Transverse colon (tissue), 4 donors: Measurements from ENCODE around the gene NOS3. TPM values are rescaled to one million over a fixed set of nuclear protein-coding genes. Genes with fewer than 3 reads are reported as not detected.
A peak's percentile ranks its signal among the peaks of the same experiment; 100 is the strongest.
"Not testable (repeated sequence)": the region's sequence is repeated elsewhere in the genome, so short reads cannot be mapped to it uniquely, and the experiment has no call there.

Source experiments
- DNase-seq: peaks from one replicate; pipeline ENCODE4 v3.0.0-alpha.2; 2019
- H3K27ac ChIP-seq, 4 donors: fragments of 200-600 bp; sonication (generic); 2 replicates each; pipeline ENCODE4 v1.5.1; 2016 to 2018; ENCODE audit warnings: inconsistent platforms in 4 of 4
- H3K27me3 ChIP-seq: fragments of 200-600 bp; sonication (generic); 2 replicates; pipeline ENCODE4 v1.5.1; 2017; ENCODE audit warnings: inconsistent platforms
- H3K36me3 ChIP-seq, 4 donors: fragments of 200-600 bp; sonication (generic); 2 replicates each; pipeline ENCODE4 v1.5.1; 2017 to 2019; ENCODE audit warnings: inconsistent platforms in 4 of 4
- H3K4me1 ChIP-seq, 4 donors: fragments of 200-600 bp; sonication (generic); 2 replicates each; pipeline ENCODE4 v1.5.1; 2017 to 2020; ENCODE audit warnings: inconsistent platforms in 4 of 4
- H3K4me3 ChIP-seq, 4 donors: fragments of 200-600 bp; sonication (generic); 1 replicate in 1 of 4; 2 replicates in 3 of 4; pipeline versions ENCODE4 v1.5.1 to v1.6.1; 2017 to 2019; ENCODE audit warnings: inconsistent platforms in 4 of 4
- H3K9me3 ChIP-seq, 2 donors: fragments of 200-600 bp; sonication (generic); 2 replicates each; pipeline ENCODE4 v1.5.1; 2017 to 2019; ENCODE audit warnings: inconsistent platforms in 2 of 2
- EP300 ChIP-seq: sonication (generic); formaldehyde crosslinking; IDR thresholded peaks from one replicate; pipeline ENCODE4 v1.6.1; 2017; ENCODE audit warnings: antibody characterized with exemption, low read depth
- POLR2A ChIP-seq: fragments of 450-650 bp; IDR thresholded peaks from one replicate; pipeline ENCODE4 v1.6.1; 2016; ENCODE audit warnings: antibody characterized with exemption, mild to moderate bottlenecking, moderate library complexity
- POLR2AphosphoS5 ChIP-seq, 3 donors: sonication (generic); formaldehyde crosslinking; IDR thresholded peaks; one replicate each; pipeline ENCODE4 v1.6.1; 2016; ENCODE audit warnings: antibody characterized with exemption in 3 of 3
- WGBS, 2 donors: methylation state at CpG; one replicate each; pipeline ENCODE4 v1.1.5; 2018; ENCODE audit warnings: low coverage in 1 of 2; 5-methylcytosine and 5-hydroxymethylcytosine counted together
- in situ Hi-C, 4 donors: fragments of 200-750 bp; cut with MboI; loops; one replicate each; pipeline versions ENCODE4 v1.15.0 to v1.15.1; 2017; ENCODE audit warnings: low sequenced_read_pairs in 3 of 4, low pct_ligation_motif_present in 1 of 4, low pct_unique_long_range_greater_than_20kb in 1 of 4
- intact Hi-C: fragments of 100-400 bp; cut with DNase I; formaldehyde crosslinking; loops from one replicate; pipeline ENCODE4 v1.15.1; 2023; ENCODE audit warnings: low total_unique reads
- total RNA-seq, 4 donors: library from RNA; depleted of rRNA; stranded (reverse); fragments of >200 nt; gene quantifications; one replicate each; pipeline ENCODE4 v1.1.0, GENCODE V29; 2016
- TF ChIP-seq, protein P1 (sequence below), 5 experiments: fragments of 200-600 bp in 3 of 5; fragments of 450-650 bp in 2 of 5; sonication (generic) in 3 of 5; IDR thresholded peaks; 1 replicate in 2 of 5; 2 replicates in 3 of 5; pipeline ENCODE4 v1.5.1; 2016 to 2017; ENCODE audit warnings: antibody characterized with exemption in 5 of 5, inconsistent platforms in 3 of 5, mild to moderate bottlenecking in 2 of 5, moderate library complexity in 1 of 5

Gene NOS3
- total RNA-seq, 4 donors from 2014 or later = 2.5 to 34.2 (median 7.0) TPM

DNA sequence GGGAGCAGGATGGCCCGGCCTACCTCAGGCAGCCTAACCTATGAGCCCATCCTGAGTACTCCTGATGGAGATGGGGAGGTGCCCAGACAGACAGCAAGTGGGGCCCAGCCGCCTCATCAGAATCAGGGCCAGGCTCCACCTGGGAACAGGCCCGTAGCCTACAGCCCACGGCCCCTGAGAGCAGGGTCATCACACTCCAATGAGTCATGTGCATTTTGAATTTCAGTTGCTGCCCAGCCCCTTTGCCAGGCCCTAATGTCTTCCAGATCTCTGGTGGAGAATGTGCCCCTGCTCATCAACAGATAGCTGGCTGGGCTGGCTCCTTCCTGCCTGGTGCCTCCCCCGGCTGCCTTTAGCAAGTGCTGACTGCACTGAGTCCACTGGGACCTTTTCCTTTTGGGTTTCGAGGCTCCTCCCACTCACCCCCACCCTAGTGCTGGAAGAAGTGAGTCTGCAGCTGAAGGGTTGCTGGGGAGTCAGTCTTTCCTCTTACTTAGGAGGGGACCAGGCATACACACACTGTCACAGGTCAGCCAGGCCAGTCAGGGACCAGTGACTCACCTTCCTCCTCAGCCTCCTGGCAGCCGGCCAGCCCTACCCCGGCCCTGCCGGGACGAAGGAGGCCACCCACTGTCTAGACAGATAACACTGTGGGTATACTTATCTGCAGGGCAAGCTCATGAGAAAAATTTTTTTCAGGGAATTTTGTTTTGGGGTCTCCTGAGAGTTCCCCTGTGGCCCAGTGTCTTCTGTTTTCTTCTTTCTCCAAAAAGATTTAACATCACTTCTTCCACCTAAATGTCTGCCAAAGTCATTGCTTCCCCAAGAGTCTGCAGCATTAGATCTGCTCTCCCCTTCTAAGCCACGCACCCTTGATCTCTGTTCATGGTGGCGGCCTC lies 48.4 kb downstream of the NOS3 start:
- intact Hi-C loops = no loop called here
- TF ChIP-seq POLR2AphosphoS5 (IDR thresholded peaks at IDR 0.05) (no peak), POLR2A (no peak), EP300 (no peak)
- TF ChIP-seq, protein P1, sequence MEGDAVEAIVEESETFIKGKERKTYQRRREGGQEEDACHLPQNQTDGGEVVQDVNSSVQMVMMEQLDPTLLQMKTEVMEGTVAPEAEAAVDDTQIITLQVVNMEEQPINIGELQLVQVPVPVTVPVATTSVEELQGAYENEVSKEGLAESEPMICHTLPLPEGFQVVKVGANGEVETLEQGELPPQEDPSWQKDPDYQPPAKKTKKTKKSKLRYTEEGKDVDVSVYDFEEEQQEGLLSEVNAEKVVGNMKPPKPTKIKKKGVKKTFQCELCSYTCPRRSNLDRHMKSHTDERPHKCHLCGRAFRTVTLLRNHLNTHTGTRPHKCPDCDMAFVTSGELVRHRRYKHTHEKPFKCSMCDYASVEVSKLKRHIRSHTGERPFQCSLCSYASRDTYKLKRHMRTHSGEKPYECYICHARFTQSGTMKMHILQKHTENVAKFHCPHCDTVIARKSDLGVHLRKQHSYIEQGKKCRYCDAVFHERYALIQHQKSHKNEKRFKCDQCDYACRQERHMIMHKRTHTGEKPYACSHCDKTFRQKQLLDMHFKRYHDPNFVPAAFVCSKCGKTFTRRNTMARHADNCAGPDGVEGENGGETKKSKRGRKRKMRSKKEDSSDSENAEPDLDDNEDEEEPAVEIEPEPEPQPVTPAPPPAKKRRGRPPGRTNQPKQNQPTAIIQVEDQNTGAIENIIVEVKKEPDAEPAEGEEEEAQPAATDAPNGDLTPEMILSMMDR (IDR thresholded peaks at IDR 0.05) = no peak
- in situ Hi-C loops = loop anchor here in 1 of 4 donors (10.0 kb wide), 1 partner anchor 66 kb away; no protein-coding TSS in a partner anchor
- Histone ChIP-seq H3K27me3 (no peaks in the 10 kb centered on the region), H3K9me3 (no peaks in the 10 kb centered on the region), H3K27ac (peak overlapping the region in 2 of 4 donors; percentile 18 to 35), H3K4me1 (peaks cover 0 to 13% (median 9%) of the 10 kb centered on the region in 4 donors), H3K36me3 (peaks cover 0 to 5% (median 2%) of the 10 kb centered on the region in 4 donors), H3K4me3 (no peak overlapping the region)
- 0 to 40% methylated on average over 1 to 12 of the region's 12 CpGs for WGBS, 2 donors
- DNase-seq = peak; percentile 64

DNA sequence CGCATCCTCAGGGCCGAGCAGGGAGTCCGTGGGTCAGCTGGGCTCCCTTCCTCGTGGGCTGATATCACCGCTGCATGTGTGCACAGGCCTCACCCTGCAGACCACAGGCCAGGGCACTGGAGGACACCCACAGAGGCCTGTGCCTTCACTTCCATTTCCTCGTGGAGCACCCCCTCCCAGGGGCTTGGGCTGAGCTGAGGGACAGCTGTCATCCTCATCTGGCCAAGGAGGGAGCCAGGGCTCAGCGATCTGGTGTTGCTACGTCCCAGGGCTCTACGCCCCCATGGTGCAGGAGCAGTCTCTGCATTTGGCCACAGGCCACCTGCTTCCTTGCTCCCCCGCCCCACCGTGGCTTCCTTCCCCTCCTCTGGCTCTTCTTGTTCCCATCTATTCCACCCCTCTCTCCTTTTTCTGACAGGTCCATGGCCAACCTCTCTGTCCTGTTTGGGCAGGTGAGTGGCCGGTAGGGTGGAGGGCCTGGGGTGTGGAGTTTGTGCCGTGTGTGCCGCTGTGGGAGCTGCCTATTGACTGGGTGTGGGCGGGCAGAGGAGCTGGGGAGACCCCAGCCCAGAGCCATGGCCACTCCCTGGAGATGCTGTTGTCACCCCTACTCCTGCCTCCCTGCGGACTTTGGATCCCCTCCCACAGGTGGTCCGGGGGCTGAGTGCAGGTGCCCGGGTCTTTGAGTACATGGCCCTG lies 49.2 kb downstream of the NOS3 start:
- Histone ChIP-seq H3K9me3 (no peaks in the 10 kb centered on the region), H3K27me3 (no peaks in the 10 kb centered on the region), H3K36me3 (peaks cover 0 to 5% (median 2%) of the 10 kb centered on the region in 4 donors), H3K4me1 (peaks cover 0 to 13% (median 9%) of the 10 kb centered on the region in 4 donors), H3K27ac (no peak overlapping the region), H3K4me3 (no peak overlapping the region)
- TF ChIP-seq, protein P1 (IDR thresholded peaks at IDR 0.05) = no peak
- no peak for TF ChIP-seq EP300
- 60 to 71% methylated on average over 6 to 18 of the region's 18 CpGs for WGBS, 2 donors
- intact Hi-C loops (no loop called here), in situ Hi-C loops (loop anchor here in 1 of 4 donors (10.0 kb wide), 1 partner anchor 65 kb away; no protein-coding TSS in a partner anchor)
- DNase-seq = no peak

DNA sequence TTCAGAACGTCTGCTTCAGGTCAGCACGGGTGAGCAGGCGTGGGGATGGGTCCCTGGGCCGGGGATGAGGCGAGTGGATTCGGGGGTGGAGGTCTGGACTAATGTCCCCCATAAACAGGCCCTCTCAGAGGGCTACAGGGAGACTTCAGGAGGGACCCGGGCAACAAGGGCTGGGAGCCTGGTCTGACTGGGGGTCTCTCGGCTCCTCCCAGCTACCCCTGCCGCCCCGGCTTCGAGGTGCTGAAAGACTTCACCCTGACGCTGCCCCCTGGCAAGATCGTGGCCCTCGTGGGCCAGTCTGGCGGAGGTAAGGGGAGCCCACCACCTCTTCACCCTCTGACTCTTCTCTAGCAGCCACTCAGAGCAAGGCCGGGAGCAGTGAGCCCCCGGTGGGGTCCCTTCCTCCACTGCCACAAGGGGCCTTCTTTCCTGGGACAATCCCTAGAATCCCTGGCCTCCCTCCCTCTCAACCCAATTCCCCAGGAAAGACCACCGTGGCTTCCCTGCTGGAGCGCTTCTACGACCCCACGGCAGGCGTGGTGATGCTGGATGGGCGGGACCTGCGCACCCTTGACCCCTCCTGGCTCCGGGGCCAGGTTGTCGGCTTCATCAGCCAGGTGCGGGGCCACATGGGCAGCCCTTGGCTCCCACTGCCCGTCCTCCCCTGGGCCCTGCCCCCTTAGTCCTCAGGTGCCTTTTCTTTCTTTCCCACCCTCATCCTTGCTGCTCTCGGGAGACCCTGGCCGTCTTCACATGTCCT lies 50.0 kb downstream of the NOS3 start:
- no peaks in the 10 kb centered on the region for H3K9me3 ChIP-seq
- intact Hi-C loops = no loop called here
- in situ Hi-C loops = no loop called here
- H3K27me3 ChIP-seq = no peaks in the 10 kb centered on the region
- no peak overlapping the region for H3K4me3 ChIP-seq
- 93 to 100% methylated on average over 1 to 30 of the region's 30 CpGs for WGBS, 2 donors
- H3K36me3 ChIP-seq = peaks cover 0 to 5% (median 0%) of the 10 kb centered on the region in 4 donors
- TF ChIP-seq POLR2A (no peak), EP300 (no peak), POLR2AphosphoS5 (IDR thresholded peaks at IDR 0.05) (no peak)
- TF ChIP-seq, protein P1 (IDR thresholded peaks at IDR 0.05) = no peak
- no peak for DNase-seq
- peaks cover 0 to 13% (median 9%) of the 10 kb centered on the region in 4 donors for H3K4me1 ChIP-seq
- H3K27ac ChIP-seq = no peak overlapping the region

DNA sequence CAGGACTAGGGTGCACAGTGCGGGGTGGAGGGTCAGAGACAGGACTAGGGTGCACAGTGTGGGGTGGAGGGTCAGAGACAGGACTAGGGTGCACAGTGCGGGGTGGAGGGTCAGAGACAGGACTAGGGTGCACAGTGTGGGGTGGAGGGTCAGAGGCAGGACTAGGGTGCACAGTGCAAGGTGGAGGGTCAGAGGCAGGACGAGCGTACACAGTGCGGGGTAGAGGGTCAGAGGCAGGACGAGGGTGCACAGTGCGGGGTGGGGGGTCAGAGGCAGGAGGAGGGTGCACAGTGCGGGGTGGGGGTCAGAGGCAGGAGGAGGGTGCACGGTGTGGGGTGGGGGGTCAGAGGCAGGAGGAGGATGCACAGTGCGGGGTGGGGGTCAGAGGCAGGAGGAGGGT lies 52.6 kb downstream of the NOS3 start:
- H3K4me3 ChIP-seq, in situ Hi-C loops, H3K27me3 ChIP-seq, H3K27ac ChIP-seq, DNase-seq, H3K36me3 ChIP-seq, H3K9me3 ChIP-seq, intact Hi-C loops: not testable (repeated sequence)
- WGBS, 2 donors = 97 to 98% methylated on average over 6 to 9 of the region's 10 CpGs
- peaks cover 0 to 19% (median 11%) of the 10 kb centered on the region in 4 donors for H3K4me1 ChIP-seq
